Smooth muscle cell (in vitro differentiated cells): ENCODE results near the gene ERN1. TPM values are rescaled to one million over a fixed set of nuclear protein-coding genes. Genes with fewer than 3 reads are reported as not detected.

ENCODE experiments used
- DNase-seq: peaks from one replicate; lab custom pipeline; 2025; ENCODE audit not compliant: unreplicated experiment; lab: John Stamatoyannopoulos, UW
- H2AFZ ChIP-seq: fragments of 200-600 bp; sonication (generic); 2 replicates; pipeline ENCODE4 v1.6.0; 2016; ENCODE audit warnings: antibody characterized with exemption, low read depth, mild to moderate bottlenecking
- H3F3A ChIP-seq: fragments of 200-600 bp; sonication (generic); 2 replicates; pipeline ENCODE4 v1.6.0; 2017; ENCODE audit warnings: antibody characterized with exemption, low read depth
- H3K27ac ChIP-seq: fragments of 200-600 bp; sonication (generic); 2 replicates; pipeline ENCODE4 v1.5.1; 2016; ENCODE audit warnings: low read depth, mild to moderate bottlenecking
- H3K27me3 ChIP-seq: fragments of 200-600 bp; sonication (generic); 2 replicates; pipeline ENCODE4 v1.6.1; 2016; ENCODE audit warnings: low read depth, mild to moderate bottlenecking
- H3K36me3 ChIP-seq: fragments of 200-600 bp; sonication (generic); 2 replicates; pipeline ENCODE4 v1.5.1; 2016; ENCODE audit warnings: low read depth
- H3K4me1 ChIP-seq: fragments of 200-600 bp; sonication (generic); 2 replicates; pipeline ENCODE4 v1.5.1; 2016; ENCODE audit warnings: low read depth
- H3K4me2 ChIP-seq: fragments of 200-600 bp; sonication (generic); 2 replicates; pipeline ENCODE4 v1.6.0; 2016; ENCODE audit warnings: mild to moderate bottlenecking
- H3K4me3 ChIP-seq: fragments of 200-600 bp; sonication (generic); 2 replicates; pipeline ENCODE4 v1.5.1; 2016; ENCODE audit warnings: mild to moderate bottlenecking
- H3K79me2 ChIP-seq: fragments of 200-600 bp; sonication (generic); 2 replicates; pipeline ENCODE4 v1.6.0; 2016; ENCODE audit warnings: low read depth, mild to moderate bottlenecking
- H3K9ac ChIP-seq: fragments of 200-600 bp; sonication (generic); 2 replicates; pipeline ENCODE4 v1.6.0; 2016; ENCODE audit warnings: low read depth
- H3K9me3 ChIP-seq: fragments of 200-600 bp; sonication (generic); replicated peaks from 2 replicates; pipeline ENCODE4 v1.5.1; 2016; ENCODE audit warnings: low read depth
- H4K20me1 ChIP-seq: fragments of 200-600 bp; sonication (generic); 2 replicates; pipeline ENCODE4 v1.6.0; 2016; ENCODE audit warnings: low read depth
- WGBS: methylation state at CpG from one replicate; pipeline ENCODE4 v1.1.7; 2016; ENCODE audit warnings: low lambda C conversion rate; 5-methylcytosine and 5-hydroxymethylcytosine counted together
- polyA plus RNA-seq: library from polyadenylated mRNA; unstranded; fragments of >200 nt; fragmentation: Nextera tagmentation; extraction: Ambion mirVana; gene quantifications from 2 replicates; pipeline ENCODE4 v1.2.1, GENCODE V29; 2016
- total RNA-seq: library from RNA; depleted of rRNA; stranded (reverse); fragments of >200 nt; gene quantifications from 2 replicates; pipeline ENCODE4 v1.2.3, GENCODE V29; 2014
- TF ChIP-seq, protein P1 (sequence below): fragments of 200-600 bp; sonication (generic); IDR thresholded peaks from 2 replicates; pipeline ENCODE4 v1.5.1; 2017; ENCODE audit warnings: borderline replicate concordance, mild to moderate bottlenecking, antibody characterized with exemption; ENCODE audit not compliant: insufficient read depth, poor library complexity, severe bottlenecking

The ERN1 gene
- total and polyA plus RNA-seq, 2 experiments from 2014 or later: 8.6 to 9.0 TPM

DNA sequence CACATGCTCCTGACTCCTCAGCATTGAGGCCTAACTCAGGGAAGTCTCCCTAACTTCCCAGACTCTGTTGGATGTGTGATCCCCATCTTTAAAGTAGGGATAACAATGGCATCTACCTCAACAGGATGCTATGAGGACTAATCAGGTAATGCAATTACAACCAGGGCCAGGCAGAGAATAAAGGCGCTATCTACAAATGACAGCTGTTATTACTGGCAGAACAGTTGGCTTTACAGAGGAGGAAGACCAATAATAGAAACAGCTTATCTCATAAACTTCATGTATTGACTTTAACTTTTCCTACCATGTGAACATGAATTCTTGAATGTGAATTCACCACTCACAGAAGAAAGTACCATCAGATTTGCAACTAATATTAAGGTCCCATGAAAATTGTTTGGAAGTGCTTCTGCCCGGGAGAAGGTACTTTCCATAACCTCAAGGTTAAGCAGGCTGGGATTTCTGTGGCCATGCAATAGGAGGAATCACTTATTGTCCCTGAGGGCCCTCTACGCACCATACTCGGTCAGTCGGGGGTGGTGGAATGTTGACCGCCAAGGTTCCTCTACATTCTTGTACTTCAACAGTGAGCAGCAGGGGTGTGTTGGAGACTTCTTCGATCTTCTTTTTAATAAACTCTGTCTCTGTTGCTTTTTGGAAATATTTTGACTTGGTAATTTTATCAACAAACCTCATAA lies 22.6 kb upstream of the ERN1 start:
- no peak overlapping the region for H3K4me2 ChIP-seq
- no peak overlapping the region for H3K4me3 ChIP-seq
- 94% methylated on average over 7 of the region's 7 CpGs for WGBS
- no peak for DNase-seq
- H3K79me2 ChIP-seq: no peaks in the 10 kb centered on the region
- peaks cover 4% of the 10 kb centered on the region for H3K36me3 ChIP-seq
- H3K27me3 ChIP-seq: no peaks in the 10 kb centered on the region
- peaks cover 11% of the 10 kb centered on the region for H3K4me1 ChIP-seq
- H3K9me3 ChIP-seq: no peaks in the 10 kb centered on the region
- H3F3A ChIP-seq: peaks cover 11% of the 10 kb centered on the region
- H3K27ac ChIP-seq: no peak overlapping the region
- H2AFZ ChIP-seq: no peak overlapping the region
- peaks cover 5% of the 10 kb centered on the region for H4K20me1 ChIP-seq
- TF ChIP-seq, protein P1, sequence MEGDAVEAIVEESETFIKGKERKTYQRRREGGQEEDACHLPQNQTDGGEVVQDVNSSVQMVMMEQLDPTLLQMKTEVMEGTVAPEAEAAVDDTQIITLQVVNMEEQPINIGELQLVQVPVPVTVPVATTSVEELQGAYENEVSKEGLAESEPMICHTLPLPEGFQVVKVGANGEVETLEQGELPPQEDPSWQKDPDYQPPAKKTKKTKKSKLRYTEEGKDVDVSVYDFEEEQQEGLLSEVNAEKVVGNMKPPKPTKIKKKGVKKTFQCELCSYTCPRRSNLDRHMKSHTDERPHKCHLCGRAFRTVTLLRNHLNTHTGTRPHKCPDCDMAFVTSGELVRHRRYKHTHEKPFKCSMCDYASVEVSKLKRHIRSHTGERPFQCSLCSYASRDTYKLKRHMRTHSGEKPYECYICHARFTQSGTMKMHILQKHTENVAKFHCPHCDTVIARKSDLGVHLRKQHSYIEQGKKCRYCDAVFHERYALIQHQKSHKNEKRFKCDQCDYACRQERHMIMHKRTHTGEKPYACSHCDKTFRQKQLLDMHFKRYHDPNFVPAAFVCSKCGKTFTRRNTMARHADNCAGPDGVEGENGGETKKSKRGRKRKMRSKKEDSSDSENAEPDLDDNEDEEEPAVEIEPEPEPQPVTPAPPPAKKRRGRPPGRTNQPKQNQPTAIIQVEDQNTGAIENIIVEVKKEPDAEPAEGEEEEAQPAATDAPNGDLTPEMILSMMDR: no peak
- no peak overlapping the region for H3K9ac ChIP-seq

DNA sequence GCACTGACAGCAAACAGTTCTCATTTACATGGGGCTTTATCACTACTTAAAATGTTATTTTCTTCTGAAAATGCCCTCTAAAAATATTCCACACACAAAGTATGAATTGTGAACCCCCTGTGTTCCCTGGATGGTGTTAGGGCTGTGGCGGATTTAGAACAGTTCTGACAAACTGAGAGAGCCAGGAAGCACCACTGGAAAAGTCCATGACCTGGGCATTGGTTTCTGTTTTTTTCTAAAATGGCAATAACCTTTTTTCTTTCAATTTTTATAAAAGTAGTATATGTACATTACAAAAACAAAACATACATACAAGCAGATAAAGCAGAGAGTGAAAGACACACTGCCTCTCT lies 21.0 kb upstream of the ERN1 start:
- no peak overlapping the region for H2AFZ ChIP-seq
- H4K20me1 ChIP-seq: peaks cover 10% of the 10 kb centered on the region
- H3K9me3 ChIP-seq: no peaks in the 10 kb centered on the region
- no peaks in the 10 kb centered on the region for H3K27me3 ChIP-seq
- 97% methylated on average over 1 of the region's 1 CpG for WGBS
- no peak overlapping the region for H3K9ac ChIP-seq
- no peak overlapping the region for H3K4me2 ChIP-seq
- peaks cover 4% of the 10 kb centered on the region for H3K36me3 ChIP-seq
- H3K27ac ChIP-seq: no peak overlapping the region
- no peak overlapping the region for H3K4me3 ChIP-seq
- TF ChIP-seq, protein P1: no peak
- H3K4me1 ChIP-seq: peaks cover 10% of the 10 kb centered on the region
- no peak for DNase-seq
- peaks cover 22% of the 10 kb centered on the region for H3F3A ChIP-seq
- H3K79me2 ChIP-seq: no peaks in the 10 kb centered on the region

DNA sequence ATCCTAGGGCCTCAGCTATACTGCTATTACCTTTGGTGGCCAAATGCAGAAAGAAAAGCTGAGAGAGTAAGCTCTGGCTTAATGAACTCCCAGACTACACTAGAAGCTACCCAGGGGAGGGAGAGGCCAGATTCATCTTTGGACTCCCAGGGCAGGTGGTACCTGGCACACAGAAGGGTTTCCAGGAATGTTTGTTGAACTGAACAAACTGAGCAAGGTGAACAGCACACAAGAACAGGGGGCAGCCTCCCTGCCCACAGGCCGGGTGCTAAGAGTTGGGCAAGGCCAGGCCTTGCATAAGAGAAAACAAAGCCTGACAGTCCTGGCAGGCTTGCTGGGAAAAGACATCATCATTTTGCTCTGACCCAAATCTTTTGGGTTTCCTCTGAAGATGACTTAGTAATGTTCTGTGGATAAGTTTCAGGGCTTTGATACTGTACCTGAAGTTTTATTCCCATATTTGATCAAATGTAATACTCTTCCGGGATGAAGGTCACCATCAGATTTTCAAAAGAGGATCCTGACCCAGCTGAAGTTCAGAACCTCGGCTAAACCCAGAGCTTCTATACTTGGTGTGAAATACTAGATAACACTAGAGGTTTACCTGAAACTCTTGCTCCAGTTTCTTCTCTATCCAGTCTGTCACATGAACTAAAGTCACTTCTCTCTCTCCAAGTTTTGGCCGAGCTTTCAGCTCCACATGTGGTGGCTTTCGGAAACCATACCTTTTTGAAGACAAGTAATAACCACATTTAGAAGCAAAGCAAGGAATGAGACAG lies 20.5 kb upstream of the ERN1 start:
- Histone ChIP-seq H3K36me3 (peaks cover 4% of the 10 kb centered on the region), H3K4me3 (no peak overlapping the region), H4K20me1 (peaks cover 10% of the 10 kb centered on the region), H3K4me1 (peaks cover 10% of the 10 kb centered on the region), H2AFZ (no peak overlapping the region), H3K4me2 (no peak overlapping the region), H3K27me3 (no peaks in the 10 kb centered on the region), H3K9ac (no peak overlapping the region), H3K79me2 (no peaks in the 10 kb centered on the region), H3K27ac (no peak overlapping the region), H3F3A (peaks cover 22% of the 10 kb centered on the region), H3K9me3 (no peaks in the 10 kb centered on the region)
- TF ChIP-seq, protein P1: no peak
- no peak for DNase-seq
- 89% methylated on average over 5 of the region's 5 CpGs for WGBS
